Activated naive CD4-positive, alpha-beta T cell treated with anti-CD3 and anti-CD28 coated beads, Interleukin-2, amount 50 U/mL, for 24 hours (primary cell): Measurements from ENCODE around the gene ZP2.
"Not testable (repeated sequence)": the region's sequence is repeated elsewhere in the genome, so short reads cannot be mapped to it uniquely, and the experiment has no call there.

Experiments
- H3K27ac Mint-ChIP-seq: one replicate; pipeline ENCODE4 v1.8.0; 2021; ENCODE audit warnings: mild to moderate bottlenecking, mixed read lengths
- H3K27me3 Mint-ChIP-seq: one replicate; pipeline ENCODE4 v1.8.0; 2021; ENCODE audit warnings: mixed read lengths
- H3K36me3 Mint-ChIP-seq: one replicate; pipeline ENCODE4 v1.8.0; 2021; ENCODE audit warnings: mixed read lengths
- H3K4me1 Mint-ChIP-seq: one replicate; pipeline ENCODE4 v1.8.0; 2021; ENCODE audit warnings: mixed read lengths
- H3K4me3 Mint-ChIP-seq: one replicate; pipeline ENCODE4 v1.8.0; 2021; ENCODE audit warnings: mild to moderate bottlenecking, mixed read lengths
- H3K9me3 Mint-ChIP-seq: one replicate; pipeline ENCODE4 v1.8.0; 2021; ENCODE audit warnings: mixed read lengths

The ZP2 gene

GRCh38 chr16:21224800-21225199 is 13.4 kb upstream of the ZP2 start:
- Mint-ChIP-seq H3K36me3 (no peaks in the 10 kb centered on the region), H3K4me1 (peaks cover 5% of the 10 kb centered on the region), H3K9me3 (no peaks in the 10 kb centered on the region), H3K27ac (no peak overlapping the region), H3K27me3 (peaks cover 20% of the 10 kb centered on the region), H3K4me3 (no peak overlapping the region)

GRCh38 chr16:21223787-21224186 is 12.4 kb upstream of the ZP2 start:
- Mint-ChIP-seq H3K9me3 (no peaks in the 10 kb centered on the region), H3K36me3 (no peaks in the 10 kb centered on the region), H3K27ac (no peak overlapping the region), H3K4me1 (peaks cover 5% of the 10 kb centered on the region), H3K4me3 (no peak overlapping the region), H3K27me3 (peaks cover 20% of the 10 kb centered on the region)

- Mint-ChIP-seq H3K36me3 (no peaks in the 10 kb centered on the region), H3K9me3 (no peaks in the 10 kb centered on the region), H3K27me3 (peaks cover 18% of the 10 kb centered on the region), H3K27ac (no peak overlapping the region), H3K4me1 (peaks cover 5% of the 10 kb centered on the region), H3K4me3 (no peak overlapping the region)
Observed at GRCh38 chr16:21222495-21223337, 11.3 kb upstream of the ZP2 start.

- Mint-ChIP-seq H3K4me1 (peaks cover 1% of the 10 kb centered on the region), H3K4me3 (no peak overlapping the region), H3K27ac (no peak overlapping the region), H3K36me3 (no peaks in the 10 kb centered on the region), H3K27me3 (peaks cover 22% of the 10 kb centered on the region), H3K9me3 (no peaks in the 10 kb centered on the region)
Observed at GRCh38 chr16:21219551-21219950, 8.2 kb upstream of the ZP2 start.

GRCh38 chr16:21218153-21218552 is 6.8 kb upstream of the ZP2 start:
- no peak overlapping the region for H3K27ac Mint-ChIP-seq
- H3K27me3 Mint-ChIP-seq, result peaks cover 18% of the 10 kb centered on the region
- no peaks in the 10 kb centered on the region for H3K9me3 Mint-ChIP-seq
- no peaks in the 10 kb centered on the region for H3K36me3 Mint-ChIP-seq
- H3K4me3 Mint-ChIP-seq, result no peak overlapping the region
- H3K4me1 Mint-ChIP-seq, result no peaks in the 10 kb centered on the region

GRCh38 chr16:21217121-21217520 is 5.7 kb upstream of the ZP2 start:
- Mint-ChIP-seq H3K4me3 (no peak overlapping the region), H3K27ac (no peak overlapping the region), H3K9me3 (no peaks in the 10 kb centered on the region), H3K36me3 (no peaks in the 10 kb centered on the region), H3K27me3 (peaks cover 18% of the 10 kb centered on the region), H3K4me1 (no peaks in the 10 kb centered on the region)

GRCh38 chr16:21214086-21214485 is 2.7 kb upstream of the ZP2 start:
- Mint-ChIP-seq H3K27me3 (peaks cover 9% of the 10 kb centered on the region), H3K27ac (no peak overlapping the region), H3K9me3 (no peaks in the 10 kb centered on the region), H3K4me3 (no peak overlapping the region), H3K4me1 (no peaks in the 10 kb centered on the region), H3K36me3 (no peaks in the 10 kb centered on the region)

GRCh38 chr16:21208446-21209230 is 2.7 kb downstream of the ZP2 start:
- no peaks in the 10 kb centered on the region for H3K9me3 Mint-ChIP-seq
- H3K4me1 Mint-ChIP-seq, result no peaks in the 10 kb centered on the region
- no peaks in the 10 kb centered on the region for H3K36me3 Mint-ChIP-seq
- H3K27ac Mint-ChIP-seq, result no peak overlapping the region
- no peak overlapping the region for H3K4me3 Mint-ChIP-seq
- H3K27me3 Mint-ChIP-seq, result peaks cover 4% of the 10 kb centered on the region

GRCh38 chr16:21206550-21206949 is 4.8 kb downstream of the ZP2 start:
- no peak overlapping the region for H3K27ac Mint-ChIP-seq
- no peak overlapping the region for H3K4me3 Mint-ChIP-seq
- peaks cover 2% of the 10 kb centered on the region for H3K27me3 Mint-ChIP-seq
- no peaks in the 10 kb centered on the region for H3K9me3 Mint-ChIP-seq
- H3K36me3 Mint-ChIP-seq, result no peaks in the 10 kb centered on the region
- H3K4me1 Mint-ChIP-seq, result no peaks in the 10 kb centered on the region

GRCh38 chr16:21205303-21205702 is 6.1 kb downstream of the ZP2 start:
- Mint-ChIP-seq H3K27ac (no peak overlapping the region), H3K4me1 (no peaks in the 10 kb centered on the region), H3K27me3 (peaks cover 6% of the 10 kb centered on the region), H3K9me3 (no peaks in the 10 kb centered on the region), H3K36me3 (no peaks in the 10 kb centered on the region), H3K4me3 (no peak overlapping the region)

- H3K4me1 Mint-ChIP-seq, result no peaks in the 10 kb centered on the region
- H3K27me3 Mint-ChIP-seq, result peaks cover 5% of the 10 kb centered on the region
- H3K9me3 Mint-ChIP-seq, result no peaks in the 10 kb centered on the region
- H3K27ac Mint-ChIP-seq, result no peak overlapping the region
- H3K36me3 Mint-ChIP-seq, result no peaks in the 10 kb centered on the region
- no peak overlapping the region for H3K4me3 Mint-ChIP-seq
Observed at GRCh38 chr16:21203155-21203797, 8.1 kb downstream of the ZP2 start.

- Mint-ChIP-seq H3K4me1 (peaks cover 8% of the 10 kb centered on the region), H3K27ac (no peak overlapping the region), H3K9me3 (no peaks in the 10 kb centered on the region), H3K27me3 (peaks cover 5% of the 10 kb centered on the region), H3K4me3 (no peak overlapping the region), H3K36me3 (no peaks in the 10 kb centered on the region)
Observed at GRCh38 chr16:21199607-21200218, 11.7 kb downstream of the ZP2 start.

- Mint-ChIP-seq H3K36me3 (no peaks in the 10 kb centered on the region), H3K4me1 (peaks cover 13% of the 10 kb centered on the region), H3K9me3 (no peaks in the 10 kb centered on the region), H3K4me3 (no peak overlapping the region), H3K27me3 (peaks cover 5% of the 10 kb centered on the region), H3K27ac (no peak overlapping the region)
Observed at GRCh38 chr16:21197621-21198020, 13.8 kb downstream of the ZP2 start.

- H3K27ac Mint-ChIP-seq, result no peak overlapping the region
- H3K27me3 Mint-ChIP-seq, result peaks cover 5% of the 10 kb centered on the region
- H3K9me3 Mint-ChIP-seq, result no peaks in the 10 kb centered on the region
- H3K36me3 Mint-ChIP-seq, result no peaks in the 10 kb centered on the region
- H3K4me1 Mint-ChIP-seq, result peaks cover 13% of the 10 kb centered on the region
- H3K4me3 Mint-ChIP-seq, result no peak overlapping the region
Observed at GRCh38 chr16:21197112-21197511, 14.3 kb downstream of the ZP2 start.

- H3K9me3 Mint-ChIP-seq, H3K27ac Mint-ChIP-seq, H3K4me3 Mint-ChIP-seq, H3K27me3 Mint-ChIP-seq, H3K36me3 Mint-ChIP-seq: not testable (repeated sequence)
- H3K4me1 Mint-ChIP-seq, result peaks cover 13% of the 10 kb centered on the region
Observed at GRCh38 chr16:21195330-21195729, 16.0 kb downstream of the ZP2 start.
